Measurements from ENCODE around the gene CTU2. TPM values are rescaled to one million over a fixed set of nuclear protein-coding genes. Genes with fewer than 3 reads are reported as not detected.

The CTU2 gene
- polyA plus RNA-seq, 1 donor (not counting 4 experiments of a cell fraction or from before 2014, with no cell fraction given), result 6.3 TPM

DNA sequence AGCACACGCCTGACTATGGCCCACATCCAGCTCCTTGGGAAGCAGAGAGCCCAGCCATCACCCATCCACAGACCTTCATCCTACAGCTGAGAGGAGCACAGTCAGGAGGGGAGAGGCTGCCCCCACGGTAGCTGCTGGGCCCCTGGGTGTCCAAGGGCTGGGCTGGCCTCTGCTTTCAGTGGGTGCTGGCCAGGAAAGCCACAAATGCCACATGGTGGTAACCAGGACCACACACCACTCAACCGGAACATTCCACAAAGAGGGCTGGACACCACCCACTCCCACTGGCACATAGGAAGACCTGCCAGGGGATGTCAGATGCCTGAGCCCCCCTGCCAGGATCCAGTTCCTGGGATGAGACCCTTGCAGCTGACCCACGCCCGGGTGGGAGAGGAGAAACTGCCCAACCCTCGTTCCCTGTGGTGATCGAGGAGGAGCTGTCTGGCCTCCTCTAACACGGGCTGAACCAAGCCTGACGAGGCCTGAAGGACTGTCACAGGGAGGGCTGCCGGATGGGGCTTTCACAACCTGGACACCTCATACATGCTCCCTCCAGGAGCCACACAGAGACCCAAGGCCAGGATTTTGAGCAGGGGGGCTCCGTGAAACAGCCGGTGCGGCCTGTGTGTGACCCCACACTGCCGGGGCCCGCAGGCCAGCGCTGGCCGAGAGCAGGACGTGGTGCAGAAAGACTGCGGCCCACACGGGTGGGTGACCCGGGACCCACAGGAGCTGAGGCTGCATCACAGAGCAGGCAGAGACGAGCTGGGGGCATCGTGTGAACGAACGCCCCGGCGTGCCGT lies 48.0 kb downstream of the CTU2 start:
- H3K4me1 ChIP-seq (ENCODE audit: control insufficient read depth, extremely low read depth, insufficient read depth, low read length), result peaks cover 26% of the 10 kb centered on the region
- peaks cover 16% of the 10 kb centered on the region for H4K20me1 ChIP-seq (ENCODE audit: control insufficient read depth, extremely low read depth, insufficient read depth, low read length)
- no peak for DNase-seq (ENCODE audit: low read depth, low spot score)
- H3K9me1 ChIP-seq (ENCODE audit: control insufficient read depth, extremely low read depth, insufficient read depth, low read length), result no peaks in the 10 kb centered on the region
- H2AFZ ChIP-seq (ENCODE audit: control insufficient read depth, low read length), result no peak overlapping the region
- peaks cover 11 to 21% of the 10 kb centered on the region in 2 experiments for H3K36me3 ChIP-seq (ENCODE audit: control insufficient read depth in 2 of 2, extremely low read depth in 1 of 2, insufficient read depth in 2 of 2, low read length in 2 of 2)
- H3K9ac ChIP-seq (ENCODE audit: control insufficient read depth, extremely low read depth, insufficient read depth, low read length), result peak overlapping the region; percentile 67
- H3K79me2 ChIP-seq (ENCODE audit: control insufficient read depth, insufficient read depth, low read length), result peaks cover 78% of the 10 kb centered on the region
- H3K27me3 ChIP-seq (ENCODE audit: control insufficient read depth, extremely low read depth, insufficient read depth, low read length), result no peaks in the 10 kb centered on the region
- peak overlapping the region; percentile 81 for H3K4me2 ChIP-seq (ENCODE audit: control insufficient read depth, extremely low read depth, insufficient read depth, low read depth, low read length)
- dilution Hi-C loops (cut with MboI; ENCODE audit: extremely low pct_ligation_motif_present, low sequenced_read_pairs), result loop anchor here (25.0 kb wide), 1 partner anchor 92 kb away; the partner anchor contains the start of genes CYBA and MVD
- FAIRE-seq, result no peak
- no peak overlapping the region for H3K4me3 ChIP-seq (ENCODE audit: control insufficient read depth in 2 of 3, extremely low read depth in 1 of 3, insufficient read depth in 2 of 3, low read depth in 1 of 3, low read length in 3 of 3)
- TF ChIP-seq EZH2 (IDR thresholded peaks at IDR 0.05; ENCODE audit: low read length), result no peak
- H3K9me3 ChIP-seq (ENCODE audit: control insufficient read depth, low read depth, low read length), result no peaks in the 10 kb centered on the region
- peak overlapping the region; percentile 61 for H3K27ac ChIP-seq (ENCODE audit: control insufficient read depth, insufficient read depth, low read length)

DNA sequence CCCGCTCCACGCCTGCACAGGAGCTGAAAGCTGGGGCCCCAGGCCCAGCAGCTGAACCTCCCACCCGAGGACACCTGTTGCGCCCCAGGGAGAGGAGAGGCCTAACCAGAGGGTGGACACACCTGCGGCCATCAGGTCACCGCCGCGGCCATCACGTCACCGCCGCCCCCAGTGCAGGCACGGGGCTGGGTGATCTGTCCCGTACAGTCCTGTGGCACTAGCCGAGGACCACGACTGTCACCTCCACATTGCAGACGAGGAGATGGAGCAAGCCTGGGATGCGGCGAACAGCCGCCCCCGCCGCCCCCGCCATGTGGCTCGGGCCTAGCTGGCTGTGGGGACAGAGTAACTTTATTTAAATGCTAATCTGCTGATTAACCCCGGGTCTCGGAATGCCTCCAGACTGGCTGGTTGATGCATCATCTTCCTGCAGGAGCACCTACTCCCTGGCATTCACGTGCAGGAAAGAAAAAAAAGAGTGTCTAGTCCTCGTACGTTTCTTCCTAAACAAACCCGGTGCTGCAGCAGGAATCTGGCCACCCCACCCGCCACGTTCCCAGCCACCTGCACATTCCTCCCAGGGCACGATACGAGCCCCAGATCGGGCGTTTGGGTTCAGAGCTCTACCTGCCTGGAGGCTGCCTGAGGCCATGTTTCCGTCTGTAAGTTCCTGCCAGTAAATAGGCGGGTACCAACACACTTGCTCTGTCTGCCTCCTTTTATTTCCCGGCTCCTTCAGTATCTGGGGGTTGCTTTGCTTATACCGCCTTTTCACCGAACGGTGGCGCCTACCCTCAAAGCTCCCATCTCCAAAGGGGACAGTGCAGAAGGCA lies 48.8 kb downstream of the CTU2 start:
- DNase-seq (ENCODE audit: low read depth, low spot score), result peak; percentile 94
- dilution Hi-C loops (cut with MboI; ENCODE audit: extremely low pct_ligation_motif_present, low sequenced_read_pairs), result loop anchor here (25.0 kb wide), 1 partner anchor 93 kb away; the partner anchor contains the start of genes CYBA and MVD
- H3K4me2 ChIP-seq (ENCODE audit: control insufficient read depth, extremely low read depth, insufficient read depth, low read depth, low read length), result peak overlapping the region; percentile 81
- H3K36me3 ChIP-seq (ENCODE audit: control insufficient read depth in 2 of 2, extremely low read depth in 1 of 2, insufficient read depth in 2 of 2, low read length in 2 of 2), result peaks cover 11 to 23% of the 10 kb centered on the region in 2 experiments
- no peaks in the 10 kb centered on the region for H3K9me1 ChIP-seq (ENCODE audit: control insufficient read depth, extremely low read depth, insufficient read depth, low read length)
- peak; percentile 97 for FAIRE-seq
- peak overlapping the region; percentile 61 for H3K27ac ChIP-seq (ENCODE audit: control insufficient read depth, insufficient read depth, low read length)
- peaks cover 26% of the 10 kb centered on the region for H3K4me1 ChIP-seq (ENCODE audit: control insufficient read depth, extremely low read depth, insufficient read depth, low read length)
- peaks cover 20% of the 10 kb centered on the region for H4K20me1 ChIP-seq (ENCODE audit: control insufficient read depth, extremely low read depth, insufficient read depth, low read length)
- no peaks in the 10 kb centered on the region for H3K9me3 ChIP-seq (ENCODE audit: control insufficient read depth, low read depth, low read length)
- H3K4me3 ChIP-seq (ENCODE audit: control insufficient read depth in 2 of 3, extremely low read depth in 1 of 3, insufficient read depth in 2 of 3, low read depth in 1 of 3, low read length in 3 of 3), result peak overlapping the region in 2 of 3 experiments; percentile 34 to 44
- no peaks in the 10 kb centered on the region for H3K27me3 ChIP-seq (ENCODE audit: control insufficient read depth, extremely low read depth, insufficient read depth, low read length)
- H3K9ac ChIP-seq (ENCODE audit: control insufficient read depth, extremely low read depth, insufficient read depth, low read length), result peak overlapping the region; percentile 67
- H2AFZ ChIP-seq (ENCODE audit: control insufficient read depth, low read length), result no peak overlapping the region
- peaks cover 83% of the 10 kb centered on the region for H3K79me2 ChIP-seq (ENCODE audit: control insufficient read depth, insufficient read depth, low read length)
- TF ChIP-seq, protein P1, sequence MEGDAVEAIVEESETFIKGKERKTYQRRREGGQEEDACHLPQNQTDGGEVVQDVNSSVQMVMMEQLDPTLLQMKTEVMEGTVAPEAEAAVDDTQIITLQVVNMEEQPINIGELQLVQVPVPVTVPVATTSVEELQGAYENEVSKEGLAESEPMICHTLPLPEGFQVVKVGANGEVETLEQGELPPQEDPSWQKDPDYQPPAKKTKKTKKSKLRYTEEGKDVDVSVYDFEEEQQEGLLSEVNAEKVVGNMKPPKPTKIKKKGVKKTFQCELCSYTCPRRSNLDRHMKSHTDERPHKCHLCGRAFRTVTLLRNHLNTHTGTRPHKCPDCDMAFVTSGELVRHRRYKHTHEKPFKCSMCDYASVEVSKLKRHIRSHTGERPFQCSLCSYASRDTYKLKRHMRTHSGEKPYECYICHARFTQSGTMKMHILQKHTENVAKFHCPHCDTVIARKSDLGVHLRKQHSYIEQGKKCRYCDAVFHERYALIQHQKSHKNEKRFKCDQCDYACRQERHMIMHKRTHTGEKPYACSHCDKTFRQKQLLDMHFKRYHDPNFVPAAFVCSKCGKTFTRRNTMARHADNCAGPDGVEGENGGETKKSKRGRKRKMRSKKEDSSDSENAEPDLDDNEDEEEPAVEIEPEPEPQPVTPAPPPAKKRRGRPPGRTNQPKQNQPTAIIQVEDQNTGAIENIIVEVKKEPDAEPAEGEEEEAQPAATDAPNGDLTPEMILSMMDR (optimal IDR thresholded peaks at IDR 0.05 in 1 of 3, IDR thresholded peaks at IDR 0.05 in 1 of 3, conservative IDR thresholded peaks at IDR 0.05 in 1 of 3; ENCODE audit: extremely low read depth in 1 of 3, insufficient read depth in 2 of 3, low read length in 3 of 3), result peak in 1 of 3 experiments; percentile 50
- TF ChIP-seq EZH2 (IDR thresholded peaks at IDR 0.05; ENCODE audit: low read length), result no peak

Measured in keratinocyte (primary cell).